OCI-LY1 (cell line): ENCODE results near the gene INO80E.

Source experiments
- H2AFZ ChIP-seq: fragments of 200-600 bp; sonication (generic), shearing (Covaris generic); 2 replicates; pipeline ENCODE4 v1.6.0; 2014; ENCODE audit warnings: antibody characterized with exemption, mild to moderate bottlenecking, low read length
- H3F3A ChIP-seq: fragments of 200-600 bp; sonication (generic), shearing (Covaris generic); 2 replicates; pipeline ENCODE4 v1.6.0; 2014; ENCODE audit warnings: mild to moderate bottlenecking, antibody characterized with exemption, low read length, moderate library complexity; ENCODE audit not compliant: insufficient read depth
- H3K27ac ChIP-seq: fragments of 200-600 bp; sonication (generic); 2 replicates; pipeline ENCODE4 v1.5.1; 2014; ENCODE audit warnings: low read length, mixed run types, mild to moderate bottlenecking, low read depth; ENCODE audit not compliant: poor library complexity, severe bottlenecking
- H3K27me3 ChIP-seq: fragments of 200-600 bp; sonication (generic); 2 replicates; pipeline ENCODE4 v1.6.0; 2014; ENCODE audit warnings: antibody characterized with exemption, mild to moderate bottlenecking, low read length, moderate library complexity; ENCODE audit not compliant: insufficient read depth
- H3K36me3 ChIP-seq: fragments of 200-600 bp; sonication (generic); 2 replicates; pipeline ENCODE4 v1.6.1; 2014; ENCODE audit warnings: mild to moderate bottlenecking, antibody characterized with exemption, low read length, moderate library complexity, mixed read lengths; ENCODE audit not compliant: insufficient read depth
- H3K4me1 ChIP-seq: fragments of 200-600 bp; sonication (generic); 2 replicates; pipeline ENCODE4 v1.5.1; 2014; ENCODE audit warnings: mild to moderate bottlenecking, low read length, moderate library complexity; ENCODE audit not compliant: insufficient read depth, severe bottlenecking
- H3K4me2 ChIP-seq: fragments of 200-600 bp; sonication (generic), shearing (Covaris generic); 2 replicates; pipeline ENCODE4 v1.6.1; 2014; ENCODE audit warnings: low read length
- H3K4me3 ChIP-seq: fragments of 200-600 bp; sonication (generic); 2 replicates; pipeline ENCODE4 v1.5.1; 2014; ENCODE audit warnings: low read length, low read depth, mild to moderate bottlenecking, mixed read lengths; ENCODE audit not compliant: poor library complexity, severe bottlenecking
- H3K79me2 ChIP-seq: fragments of 200-600 bp; shearing (Covaris generic); 2 replicates; pipeline ENCODE4 v1.6.1; 2016; ENCODE audit warnings: mixed run types, low read length, mixed read lengths; ENCODE audit not compliant: insufficient read depth
- H3K9ac ChIP-seq: fragments of 200-600 bp; sonication (generic), shearing (Covaris generic); 2 replicates; pipeline ENCODE4 v1.6.1; 2014; ENCODE audit warnings: mild to moderate bottlenecking, low read length, mixed read lengths
- H3K9me2 ChIP-seq: fragments of 200-600 bp; sonication (generic), shearing (Covaris generic); 2 replicates; pipeline ENCODE4 v1.6.1; 2014; ENCODE audit warnings: low read depth, mild to moderate bottlenecking, low read length, mixed read lengths
- H3K9me3 ChIP-seq: fragments of 200-600 bp; shearing (Covaris generic); 2 replicates; pipeline ENCODE4 v1.6.1; 2014; ENCODE audit warnings: low read length, mixed read lengths
- H4K20me1 ChIP-seq: fragments of 200-600 bp; sonication (generic), shearing (Covaris generic); 2 replicates; pipeline ENCODE4 v1.6.0; 2016; ENCODE audit warnings: mild to moderate bottlenecking, low read length; ENCODE audit not compliant: insufficient read depth
- CTCF ChIP-seq: fragments of 200-600 bp; sonication (generic), shearing (Covaris generic); IDR thresholded peaks from 2 replicates; pipeline ENCODE4 v1.5.1; 2017; ENCODE audit warnings: mild to moderate bottlenecking, antibody characterized with exemption, low read length, moderate library complexity, mixed read lengths
- EZH2 ChIP-seq: fragments of 200-600 bp; sonication (generic), shearing (Covaris generic); IDR thresholded peaks from 2 replicates; pipeline ENCODE4 v1.8.0; 2017; ENCODE audit warnings: borderline replicate concordance, mixed run types, mild to moderate bottlenecking, antibody characterized with exemption, low read length, moderate library complexity, mixed read lengths

The INO80E gene

GRCh38 chr16:29993903-29994599 is 2.0 kb upstream of the INO80E start:
- H3K27me3 ChIP-seq, result no peaks in the 10 kb centered on the region
- H3K4me3 ChIP-seq, result peak overlapping the region; percentile 84
- no peaks in the 10 kb centered on the region for H4K20me1 ChIP-seq
- H3K4me2 ChIP-seq, result peak overlapping the region; percentile 74
- no peaks in the 10 kb centered on the region for H3K9me2 ChIP-seq
- no peak overlapping the region for H2AFZ ChIP-seq
- peak overlapping the region; percentile 84 for H3K9ac ChIP-seq
- H3F3A ChIP-seq, result no peaks in the 10 kb centered on the region
- H3K4me1 ChIP-seq, result peaks cover 27% of the 10 kb centered on the region
- H3K9me3 ChIP-seq, result no peaks in the 10 kb centered on the region
- H3K27ac ChIP-seq, result peak overlapping the region; percentile 89
- peaks cover 58% of the 10 kb centered on the region for H3K36me3 ChIP-seq
- H3K79me2 ChIP-seq, result no peaks in the 10 kb centered on the region
- TF ChIP-seq CTCF (no peak), EZH2 (no peak)

GRCh38 chr16:29994600-29995323 is 1.3 kb upstream of the INO80E start:
- Histone ChIP-seq H3K27ac (peak overlapping the region; percentile 89), H4K20me1 (no peaks in the 10 kb centered on the region), H3K4me1 (peaks cover 27% of the 10 kb centered on the region), H3K4me3 (peak overlapping the region; percentile 84), H3K9me3 (no peaks in the 10 kb centered on the region), H3K79me2 (no peaks in the 10 kb centered on the region), H3K27me3 (no peaks in the 10 kb centered on the region), H3K9me2 (no peaks in the 10 kb centered on the region), H2AFZ (no peak overlapping the region), H3K4me2 (peak overlapping the region; percentile 74), H3F3A (no peaks in the 10 kb centered on the region), H3K9ac (peak overlapping the region; percentile 84), H3K36me3 (peaks cover 57% of the 10 kb centered on the region)
- TF ChIP-seq EZH2 (no peak), CTCF (no peak)

GRCh38 chr16:29995324-29995910 is 624 bp upstream of the INO80E start, which contains the start of gene HIRIP3:
HIRIP3 (minus strand) TSS chr16:29995617; CDS start chr16:29995605, 12 bp downstream.
- Histone ChIP-seq H3K79me2 (no peaks in the 10 kb centered on the region), H3K36me3 (peaks cover 53% of the 10 kb centered on the region)

More at GRCh38 chr16:29995324-29995910, 624 bp upstream of the INO80E start, which contains the start of gene HIRIP3:
- TF ChIP-seq CTCF (no peak), EZH2 (no peak)
- Histone ChIP-seq H3K4me2 (peak within 1 kb of the TSS; percentile 74), H3F3A (no peaks in the 10 kb centered on the region), H3K9ac (peak within 1 kb of the TSS; percentile 84), H3K27me3 (no peaks in the 10 kb centered on the region), H3K4me1 (peaks cover 27% of the 10 kb centered on the region), H2AFZ (no peak within 1 kb of the TSS), H3K9me3 (no peaks in the 10 kb centered on the region), H4K20me1 (no peaks in the 10 kb centered on the region), H3K27ac (peak within 1 kb of the TSS; percentile 89), H3K4me3 (peak within 1 kb of the TSS; percentile 84), H3K9me2 (no peaks in the 10 kb centered on the region)
